ENCODE measurements around the gene DOCK2. TPM values are rescaled to one million over a fixed set of nuclear protein-coding genes. Genes with fewer than 3 reads are reported as not detected.

The DOCK2 gene
- total and polyA plus RNA-seq, 2 experiments from 2014 or later: 6.5 to 10.4 TPM

- no peak overlapping the region for H3K4me3 ChIP-seq
- DNase-seq: no peak
- in situ Hi-C loops (cut with MboI): loop anchor here (25.0 kb wide), 1 partner anchor 296 kb away; no protein-coding TSS in a partner anchor
These were observed 478.9 kb downstream of the DOCK2 start for GRCh38 chr5:170115925-170116324.

DNA sequence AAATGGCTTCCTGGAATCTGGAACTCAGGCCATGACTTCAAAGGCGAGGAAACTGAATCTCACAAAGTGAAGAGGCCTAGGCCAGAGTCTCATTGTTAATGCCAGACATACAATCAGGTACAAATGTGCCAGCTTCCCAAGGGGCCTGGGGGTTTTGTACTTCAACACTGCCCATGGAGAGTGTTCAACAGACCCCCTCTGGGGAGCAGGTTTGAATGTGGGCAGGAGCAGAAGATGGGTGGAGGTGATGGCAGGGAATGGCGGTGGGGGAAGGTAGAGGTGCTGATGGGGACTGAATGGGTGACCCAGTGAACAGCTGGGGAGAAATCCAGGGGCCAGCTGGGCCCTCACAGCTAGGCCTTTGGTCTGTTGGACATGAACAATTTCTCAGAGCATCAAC lies 480.7 kb downstream of the DOCK2 start:
- WGBS, 2 experiments (ENCODE audit: low coverage in 1 of 2, low lambda C conversion rate in 2 of 2, missing lambda C conversion rate in 2 of 2): 32 to 59% methylated on average over 2 of the region's 2 CpGs
- Histone ChIP-seq H3K27me3 (replicated peaks; ENCODE audit: insufficient read depth) (no peaks in the 10 kb centered on the region), H3K4me2 (ENCODE audit: unreplicated experiment) (no peak overlapping the region), H3K4me3 (no peak overlapping the region), H2AFZ (no peak overlapping the region), H3K27ac (no peak overlapping the region), H3K9me2 (ENCODE audit: insufficient read depth) (no peaks in the 10 kb centered on the region), H3K4me1 (ENCODE audit: insufficient read depth) (peaks cover 16% of the 10 kb centered on the region), H3K9ac (no peak overlapping the region), H3K9me3 (ENCODE audit: low read depth) (no peaks in the 10 kb centered on the region), H3F3A (ENCODE audit: insufficient read depth) (peaks cover 11% of the 10 kb centered on the region), H4K20me1 (ENCODE audit: insufficient read depth) (no peaks in the 10 kb centered on the region), H3K36me3 (ENCODE audit: low read depth) (no peaks in the 10 kb centered on the region), H3K79me2 (ENCODE audit: insufficient read depth) (no peaks in the 10 kb centered on the region)
- no peak for DNase-seq
- in situ Hi-C loops (cut with MboI): loop anchor here (25.0 kb wide), 1 partner anchor 295 kb away; no protein-coding TSS in a partner anchor
- TF ChIP-seq EZH2 (IDR thresholded peaks at IDR 0.05; ENCODE audit: insufficient read depth, poor library complexity, severe bottlenecking) (no peak), EZH2phosphoT487 (IDR thresholded peaks at IDR 0.05; ENCODE audit: insufficient read depth, low read depth) (no peak)

More at GRCh38 chr5:170115925-170116324, 478.9 kb downstream of the DOCK2 start:
- H3K79me2 ChIP-seq (ENCODE audit: insufficient read depth): no peaks in the 10 kb centered on the region
- 43 to 48% methylated on average over 2 of the region's 2 CpGs for WGBS, 2 experiments (ENCODE audit: low coverage in 1 of 2, low lambda C conversion rate in 2 of 2, missing lambda C conversion rate in 2 of 2)
- H3K4me2 ChIP-seq (ENCODE audit: unreplicated experiment): no peak overlapping the region
- H3K9me3 ChIP-seq (ENCODE audit: low read depth): no peaks in the 10 kb centered on the region
- H3K27me3 ChIP-seq (replicated peaks; ENCODE audit: insufficient read depth): no peaks in the 10 kb centered on the region
- H3K4me1 ChIP-seq (ENCODE audit: insufficient read depth): peaks cover 6% of the 10 kb centered on the region
- H2AFZ ChIP-seq: no peak overlapping the region
- no peaks in the 10 kb centered on the region for H3K9me2 ChIP-seq (ENCODE audit: insufficient read depth)
- no peaks in the 10 kb centered on the region for H4K20me1 ChIP-seq (ENCODE audit: insufficient read depth)
- H3K36me3 ChIP-seq (ENCODE audit: low read depth): no peaks in the 10 kb centered on the region
- H3K9ac ChIP-seq: no peak overlapping the region
- peaks cover under 1% of the 10 kb centered on the region; the same call in 1 of the 2 replicates for H3F3A ChIP-seq (ENCODE audit: insufficient read depth)
- TF ChIP-seq EZH2 (IDR thresholded peaks at IDR 0.05; ENCODE audit: insufficient read depth, poor library complexity, severe bottlenecking) (no peak), EZH2phosphoT487 (IDR thresholded peaks at IDR 0.05; ENCODE audit: insufficient read depth, low read depth) (no peak)
- no peak overlapping the region for H3K27ac ChIP-seq

DNA sequence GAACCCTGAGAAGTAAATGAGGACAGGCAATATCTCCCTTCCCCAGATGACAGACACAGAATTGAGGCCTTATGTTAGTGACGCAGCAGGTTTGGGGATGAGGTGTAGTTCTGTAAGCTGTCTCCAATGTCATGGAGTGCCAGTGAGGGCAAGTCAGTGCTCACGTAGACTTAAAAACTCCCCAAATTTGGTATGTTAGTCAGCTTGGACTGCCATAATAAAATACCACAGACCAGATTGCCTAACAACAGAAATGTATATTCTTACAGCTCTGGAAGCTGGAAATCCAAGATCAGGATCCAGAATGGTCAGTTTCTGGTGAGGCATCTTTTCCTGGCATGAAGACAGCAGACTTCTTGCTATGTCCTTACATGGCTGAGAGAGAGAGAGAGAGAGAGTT lies 483.5 kb downstream of the DOCK2 start:
- 49 to 62% methylated on average over 2 of the region's 2 CpGs for WGBS, 2 experiments (ENCODE audit: low coverage in 1 of 2, low lambda C conversion rate in 2 of 2, missing lambda C conversion rate in 2 of 2)
- Histone ChIP-seq H3K4me1 (ENCODE audit: insufficient read depth) (peaks cover 16% of the 10 kb centered on the region), H3F3A (ENCODE audit: insufficient read depth) (peaks cover 11% of the 10 kb centered on the region), H3K9me2 (ENCODE audit: insufficient read depth) (no peaks in the 10 kb centered on the region), H3K4me2 (ENCODE audit: unreplicated experiment) (peak overlapping the region; percentile 47), H3K9me3 (ENCODE audit: low read depth) (no peaks in the 10 kb centered on the region), H4K20me1 (ENCODE audit: insufficient read depth) (no peaks in the 10 kb centered on the region), H3K9ac (peak overlapping the region; percentile 65; the same call in 1 of the 2 replicates), H3K79me2 (ENCODE audit: insufficient read depth) (no peaks in the 10 kb centered on the region), H3K4me3 (no peak overlapping the region), H3K27me3 (replicated peaks; ENCODE audit: insufficient read depth) (0 out of 2 replicates have a peak, but pooled peaks cover 3% of the 10 kb centered on the region), H3K36me3 (ENCODE audit: low read depth) (no peaks in the 10 kb centered on the region), H3K27ac (peak overlapping the region; percentile 88), H2AFZ (peak overlapping the region; percentile 35; the same call in 1 of the 2 replicates)
- TF ChIP-seq EZH2 (IDR thresholded peaks at IDR 0.05; ENCODE audit: insufficient read depth, poor library complexity, severe bottlenecking) (no peak), EZH2phosphoT487 (IDR thresholded peaks at IDR 0.05; ENCODE audit: insufficient read depth, low read depth) (no peak)
- peak; percentile 85 for DNase-seq
- in situ Hi-C loops (cut with MboI): loop anchor here (25.0 kb wide), 1 partner anchor 292 kb away; no protein-coding TSS in a partner anchor

DNA sequence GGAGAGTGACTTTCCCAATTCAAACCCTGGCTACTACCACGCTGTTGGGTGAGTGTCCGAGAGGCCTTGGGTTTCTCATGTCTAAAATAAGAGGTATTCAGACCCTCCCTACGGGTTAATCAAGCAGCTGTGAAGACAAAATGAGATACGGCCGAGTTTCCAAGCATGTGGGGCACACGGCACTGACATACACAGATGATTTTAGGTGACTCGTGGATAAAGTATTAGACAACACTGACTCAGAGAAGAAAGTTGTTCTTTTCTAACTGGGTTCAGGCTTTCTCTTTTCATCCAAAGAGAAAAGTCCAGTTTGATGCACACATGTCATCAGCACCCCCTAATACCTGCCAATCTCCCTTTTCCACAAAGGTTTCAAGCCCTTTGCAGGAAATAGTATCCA lies 484.2 kb downstream of the DOCK2 start:
- H3K4me3 ChIP-seq: no peak overlapping the region
- H3K27ac ChIP-seq: peak overlapping the region; percentile 88
- in situ Hi-C loops (cut with MboI): loop anchor here (25.0 kb wide), 1 partner anchor 291 kb away; no protein-coding TSS in a partner anchor
- TF ChIP-seq EZH2phosphoT487 (IDR thresholded peaks at IDR 0.05; ENCODE audit: insufficient read depth, low read depth): no peak
- DNase-seq: peak; percentile 72
- peak overlapping the region; percentile 65 for H3K9ac ChIP-seq
- no peaks in the 10 kb centered on the region for H3K79me2 ChIP-seq (ENCODE audit: insufficient read depth)
- peaks cover 11% of the 10 kb centered on the region for H3F3A ChIP-seq (ENCODE audit: insufficient read depth)
- H4K20me1 ChIP-seq (ENCODE audit: insufficient read depth): no peaks in the 10 kb centered on the region
- WGBS, 2 experiments (ENCODE audit: low coverage in 1 of 2, low lambda C conversion rate in 2 of 2, missing lambda C conversion rate in 2 of 2): 33 to 35% methylated on average over 7 of the region's 7 CpGs
- no peaks in the 10 kb centered on the region for H3K9me2 ChIP-seq (ENCODE audit: insufficient read depth)
- peak overlapping the region; percentile 47 for H3K4me2 ChIP-seq (ENCODE audit: unreplicated experiment)
- peaks cover 16% of the 10 kb centered on the region for H3K4me1 ChIP-seq (ENCODE audit: insufficient read depth)
- H3K36me3 ChIP-seq (ENCODE audit: low read depth): no peaks in the 10 kb centered on the region
- H2AFZ ChIP-seq: peak overlapping the region; percentile 32; the same call in 1 of the 2 replicates
- H3K9me3 ChIP-seq (ENCODE audit: low read depth): no peaks in the 10 kb centered on the region
- 0 out of 2 replicates have a peak, but pooled peaks cover 3% of the 10 kb centered on the region for H3K27me3 ChIP-seq (replicated peaks; ENCODE audit: insufficient read depth)
